CD4-positive, alpha-beta T cell treated with Interleukin-15 for 1 hour (primary cell): ENCODE data around the gene PCARE.
A peak's percentile ranks its signal among the peaks of the same experiment; 100 is the strongest.
"Not testable (repeated sequence)": the region's sequence is repeated elsewhere in the genome, so short reads cannot be mapped to it uniquely, and the experiment has no call there.

Source experiments
- DNase-seq: peaks from one replicate; pipeline ENCODE4 v3.0.0-alpha.2; 2020

The PCARE gene

GRCh38 chr2:29074411-29074810, at the start of gene PCARE:
Gene PCARE, minus strand, starts transcription at chr2:29074523. Its CDS starts 262 bp downstream, at chr2:29074261.
- DNase-seq = no peak

GRCh38 chr2:29123617-29124349, 49.5 kb upstream of the PCARE start:
- DNase-seq = no peak

- no peak for DNase-seq
Measured at GRCh38 chr2:29120846-29121245, 46.5 kb upstream of the PCARE start.

- no peak for DNase-seq
Measured at GRCh38 chr2:29119211-29119610, 44.9 kb upstream of the PCARE start.

- DNase-seq = no peak
Measured at GRCh38 chr2:29117636-29118303, 43.4 kb upstream of the PCARE start.

- DNase-seq = peak; percentile 71
Measured at GRCh38 chr2:29115797-29116781, 41.8 kb upstream of the PCARE start.

GRCh38 chr2:29114946-29115609, 40.8 kb upstream of the PCARE start, which contains the start of gene CLIP4:
Gene CLIP4, plus strand, starts transcription at chr2:29115415. Its CDS starts 5,974 bp downstream, at chr2:29121389.
- peak; percentile 78 for DNase-seq

- no peak for DNase-seq
Measured at GRCh38 chr2:29114586-29114945, 40.2 kb upstream of the PCARE start.

GRCh38 chr2:29113891-29114321, 39.6 kb upstream of the PCARE start:
- DNase-seq = peak; percentile 79

GRCh38 chr2:29113027-29113686, 38.8 kb upstream of the PCARE start:
- DNase-seq = no peak

GRCh38 chr2:29112379-29112778, 38.1 kb upstream of the PCARE start:
- no peak for DNase-seq

GRCh38 chr2:29110916-29111535, 36.7 kb upstream of the PCARE start:
- no peak for DNase-seq

- no peak for DNase-seq
Measured at GRCh38 chr2:29109246-29109645, 34.9 kb upstream of the PCARE start.

GRCh38 chr2:29108225-29108624, 33.9 kb upstream of the PCARE start:
- DNase-seq = no peak

GRCh38 chr2:29107547-29107946, 33.2 kb upstream of the PCARE start:
- not testable (repeated sequence) for DNase-seq

GRCh38 chr2:29106980-29107388, 32.7 kb upstream of the PCARE start:
- no peak for DNase-seq

- DNase-seq = no peak
Measured at GRCh38 chr2:29106256-29106655, 31.9 kb upstream of the PCARE start.

GRCh38 chr2:29105375-29105774, 31.1 kb upstream of the PCARE start:
- DNase-seq = no peak

- DNase-seq = no peak
Measured at GRCh38 chr2:29104688-29105087, 30.4 kb upstream of the PCARE start.

GRCh38 chr2:29100564-29100963, 26.2 kb upstream of the PCARE start:
- DNase-seq = no peak

GRCh38 chr2:29097569-29097968, 23.2 kb upstream of the PCARE start:
- no peak for DNase-seq

GRCh38 chr2:29096969-29097368, 22.6 kb upstream of the PCARE start:
- DNase-seq = no peak
